HEK293 (cell line): ENCODE results near the gene ARHGEF11.

Experiments
- CTCF ChIA-PET: fragments of 350-600 bp; formaldehyde crosslinking; extraction: SDS; loops from one replicate; lab custom pipeline; 2021; ENCODE audit warnings: antibody characterized with exemption; lab: Yijun Ruan, JAX
- POLR2A ChIA-PET: fragments of 300-600 bp; formaldehyde crosslinking; extraction: SDS; loops from one replicate; lab custom pipeline; 2020; ENCODE audit warnings: antibody characterized with exemption, inconsistent platforms; lab: Yijun Ruan, JAX
- H3K27ac ChIP-seq: fragments of 200-500 bp; sonication (Bioruptor generic); 2 replicates; pipeline ENCODE4 v1.5.1; 2014; ENCODE audit warnings: low read depth, low read length, control low read depth, inconsistent platforms; ENCODE audit errors: extremely low read depth
- H3K36me3 ChIP-seq, 2 experiments: fragments of 200-500 bp in 1 of 2; sonication (Bioruptor generic) in 1 of 2; 1 replicate in 1 of 2; 2 replicates in 1 of 2; pipeline ENCODE4 v1.5.1; 2014 to 2017; ENCODE audit warnings: inconsistent platforms in 2 of 2, low read length in 2 of 2; ENCODE audit not compliant: control insufficient read depth in 2 of 2, insufficient read depth in 1 of 2
- H3K4me1 ChIP-seq: fragments of 200-500 bp; sonication (Bioruptor generic); 2 replicates; pipeline ENCODE4 v1.5.1; 2014; ENCODE audit warnings: mild to moderate bottlenecking, low read length, inconsistent platforms; ENCODE audit not compliant: control insufficient read depth, insufficient read depth
- H3K4me3 ChIP-seq: 2 replicates; pipeline ENCODE4 v1.5.1; 2011; ENCODE audit warnings: low read depth, mild to moderate bottlenecking, control low read depth, low read length, moderate library complexity
- H3K9me3 ChIP-seq: fragments of 200-500 bp; sonication (Bioruptor generic); 2 replicates; pipeline ENCODE4 v1.5.1; 2014; ENCODE audit warnings: low read depth, low read length, inconsistent platforms; ENCODE audit not compliant: control insufficient read depth, insufficient read depth
- BCL11A ChIP-seq: fragments of 450-650 bp; formaldehyde crosslinking; IDR thresholded peaks from 2 replicates; pipeline ENCODE4 v1.5.1; 2016; ENCODE audit warnings: low read depth, missing biosample characterization, missing genetic modification characterization
- GLI4 ChIP-seq: fragments of 450-650 bp; formaldehyde crosslinking; IDR thresholded peaks from 2 replicates; pipeline ENCODE4 v1.5.1; 2016; ENCODE audit warnings: missing biosample characterization, missing genetic modification characterization
- SCRT1 ChIP-seq: fragments of 450-650 bp; formaldehyde crosslinking; IDR thresholded peaks from 2 replicates; pipeline ENCODE4 v1.5.1; 2016; ENCODE audit warnings: missing biosample characterization, missing genetic modification characterization, borderline replicate concordance
- SP7 ChIP-seq: fragments of 450-650 bp; formaldehyde crosslinking; IDR thresholded peaks from 2 replicates; pipeline ENCODE4 v1.5.1; 2016; ENCODE audit warnings: missing biosample characterization, missing genetic modification characterization
- TCF7L2 ChIP-seq: IDR thresholded peaks from 2 replicates; pipeline ENCODE4 v1.6.1; 2011; ENCODE audit warnings: low read depth, mild to moderate bottlenecking, inconsistent platforms, low read length, moderate library complexity, borderline replicate concordance
- YY2 ChIP-seq: fragments of 450-650 bp; formaldehyde crosslinking; IDR thresholded peaks from 2 replicates; pipeline ENCODE4 v1.5.1; 2016; ENCODE audit warnings: missing biosample characterization, missing genetic modification characterization
- ZEB2 ChIP-seq: fragments of 450-650 bp; formaldehyde crosslinking; IDR thresholded peaks from 2 replicates; pipeline ENCODE4 v1.5.1; 2016; ENCODE audit warnings: missing biosample characterization, missing genetic modification characterization
- ZFHX2 ChIP-seq: fragments of 450-650 bp; formaldehyde crosslinking; conservative IDR thresholded peaks from 2 replicates; pipeline ENCODE4 v1.5.1; 2016; ENCODE audit warnings: missing biosample characterization, missing genetic modification characterization
- ZNF10 ChIP-seq: fragments of 450-650 bp; formaldehyde crosslinking; IDR thresholded peaks from 2 replicates; pipeline ENCODE4 v1.5.1; 2017; ENCODE audit warnings: missing biosample characterization, missing genetic modification characterization
- ZNF133 ChIP-seq: fragments of 450-650 bp; formaldehyde crosslinking; IDR thresholded peaks from 2 replicates; pipeline ENCODE4 v1.5.1; 2016; ENCODE audit warnings: missing biosample characterization, missing genetic modification characterization
- ZNF221 ChIP-seq: fragments of 450-650 bp; formaldehyde crosslinking; IDR thresholded peaks from 2 replicates; pipeline ENCODE4 v1.5.1; 2017; ENCODE audit warnings: missing biosample characterization, missing genetic modification characterization, borderline replicate concordance
- ZNF23 ChIP-seq: fragments of 450-650 bp; formaldehyde crosslinking; IDR thresholded peaks from 2 replicates; pipeline ENCODE4 v1.5.1; 2016; ENCODE audit warnings: missing biosample characterization, missing genetic modification characterization, borderline replicate concordance
- ZNF473 ChIP-seq: fragments of 450-650 bp; formaldehyde crosslinking; IDR thresholded peaks from 2 replicates; pipeline ENCODE4 v1.5.1; 2017; ENCODE audit warnings: missing biosample characterization, missing genetic modification characterization
- ZNF660 ChIP-seq: fragments of 450-650 bp; IDR thresholded peaks from 2 replicates; pipeline ENCODE4 v1.5.1; 2018; ENCODE audit warnings: missing biosample characterization, mild to moderate bottlenecking, missing genetic modification characterization
- ZNF707 ChIP-seq: fragments of 450-650 bp; formaldehyde crosslinking; IDR thresholded peaks from 2 replicates; pipeline ENCODE4 v1.5.1; 2016; ENCODE audit warnings: missing biosample characterization, missing genetic modification characterization
- ZNF777 ChIP-seq: fragments of 450-650 bp; formaldehyde crosslinking; IDR thresholded peaks from 2 replicates; pipeline ENCODE4 v1.5.1; 2017; ENCODE audit warnings: missing biosample characterization, missing genetic modification characterization, borderline replicate concordance
- ZNF792 ChIP-seq: fragments of 450-650 bp; formaldehyde crosslinking; IDR thresholded peaks from 2 replicates; pipeline ENCODE4 v1.5.1; 2016; ENCODE audit warnings: missing biosample characterization, missing genetic modification characterization
- ZNF837 ChIP-seq: fragments of 450-650 bp; formaldehyde crosslinking; IDR thresholded peaks from 2 replicates; pipeline ENCODE4 v1.5.1; 2016; ENCODE audit warnings: missing biosample characterization, missing genetic modification characterization
- ZSCAN23 ChIP-seq: fragments of 450-650 bp; formaldehyde crosslinking; IDR thresholded peaks from 2 replicates; pipeline ENCODE4 v1.5.1; 2016; ENCODE audit warnings: missing biosample characterization, missing genetic modification characterization
- TF ChIP-seq, protein P1 (sequence below): fragments of 450-650 bp; formaldehyde crosslinking; IDR thresholded peaks from 2 replicates; pipeline ENCODE4 v1.5.1; 2016; ENCODE audit warnings: missing biosample characterization, missing genetic modification characterization
- TF ChIP-seq, protein P2 (sequence below): fragments of 450-650 bp; formaldehyde crosslinking; IDR thresholded peaks from 2 replicates; pipeline ENCODE4 v1.5.1; 2017; ENCODE audit warnings: missing biosample characterization, missing genetic modification characterization
- TF ChIP-seq, protein P3 (sequence below): fragments of 450-650 bp; formaldehyde crosslinking; conservative IDR thresholded peaks from 2 replicates; pipeline ENCODE4 v1.5.1; 2016; ENCODE audit warnings: low read depth, missing biosample characterization, missing genetic modification characterization

Gene ARHGEF11

DNA sequence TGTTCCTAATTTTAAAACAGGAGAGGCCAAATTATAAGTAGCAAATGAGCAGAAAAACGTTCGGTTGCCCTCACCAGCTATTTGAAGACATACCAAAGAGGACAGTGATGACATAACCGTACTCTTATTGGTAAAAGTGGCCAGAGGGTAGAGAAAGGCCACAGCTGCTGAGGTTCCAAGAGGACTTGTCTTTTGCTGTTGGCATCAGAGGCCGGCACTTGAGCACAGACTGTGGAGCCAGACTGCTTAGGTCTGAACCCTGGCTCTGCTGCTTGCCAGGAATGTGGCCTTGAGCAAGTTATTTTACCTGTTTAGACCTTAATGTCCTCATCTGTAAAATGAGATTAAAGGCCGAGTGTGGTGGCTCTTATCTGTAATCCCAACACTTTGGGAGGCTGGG, 39.2 kb upstream of the ARHGEF11 start:
- no peaks in the 10 kb centered on the region for H3K4me1 ChIP-seq
- no peaks in the 10 kb centered on the region for H3K36me3 ChIP-seq
- no peaks in the 10 kb centered on the region for H3K9me3 ChIP-seq
- TF ChIP-seq, protein P1, sequence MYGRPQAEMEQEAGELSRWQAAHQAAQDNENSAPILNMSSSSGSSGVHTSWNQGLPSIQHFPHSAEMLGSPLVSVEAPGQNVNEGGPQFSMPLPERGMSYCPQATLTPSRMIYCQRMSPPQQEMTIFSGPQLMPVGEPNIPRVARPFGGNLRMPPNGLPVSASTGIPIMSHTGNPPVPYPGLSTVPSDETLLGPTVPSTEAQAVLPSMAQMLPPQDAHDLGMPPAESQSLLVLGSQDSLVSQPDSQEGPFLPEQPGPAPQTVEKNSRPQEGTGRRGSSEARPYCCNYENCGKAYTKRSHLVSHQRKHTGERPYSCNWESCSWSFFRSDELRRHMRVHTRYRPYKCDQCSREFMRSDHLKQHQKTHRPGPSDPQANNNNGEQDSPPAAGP (tag by site-specific recombination): no peak
- TF ChIP-seq GLI4 (tag by site-specific recombination): no peak
- TF ChIP-seq ZEB2 (tag by site-specific recombination): no peak
- TF ChIP-seq ZNF23 (tag by site-specific recombination): no peak
- no peak for TF ChIP-seq BCL11A (tag by site-specific recombination)
- TF ChIP-seq ZNF707: no peak
- TF ChIP-seq ZNF10 (tag by site-specific recombination): no peak
- TF ChIP-seq ZNF777 (tag by site-specific recombination): no peak
- H3K27ac ChIP-seq: no peak overlapping the region
- CTCF ChIA-PET: interaction anchor here (0.8 to 7.7 kb wide), 2 partner anchors 70 to 165 kb away, joined by 3 to 288 read pairs; no protein-coding TSS in a partner anchor
- POLR2A ChIA-PET: no interaction called here
- H3K4me3 ChIP-seq: no peak overlapping the region

DNA sequence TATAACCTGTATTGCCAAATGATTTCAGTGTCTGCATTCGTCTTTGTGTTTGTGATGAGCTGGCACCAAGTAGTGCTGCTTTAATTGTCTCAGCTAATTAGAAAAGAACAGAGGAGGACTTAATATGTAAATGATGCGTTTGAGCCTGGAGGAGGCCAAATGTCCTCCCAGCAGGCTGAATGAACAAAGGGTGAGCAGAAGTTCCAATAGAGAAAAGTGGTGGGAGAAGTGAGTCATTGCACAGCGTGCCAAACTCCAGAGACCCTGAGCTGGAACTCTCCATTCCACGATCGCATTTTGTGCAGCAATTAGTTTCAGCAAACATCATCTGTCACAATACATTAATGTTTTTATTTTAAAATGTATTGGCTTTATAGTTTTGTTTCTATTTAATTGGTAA, 36.2 kb upstream of the ARHGEF11 start:
- Histone ChIP-seq H3K36me3 (no peaks in the 10 kb centered on the region), H3K9me3 (no peaks in the 10 kb centered on the region), H3K4me1 (no peaks in the 10 kb centered on the region), H3K27ac (no peak overlapping the region), H3K4me3 (no peak overlapping the region)
- POLR2A ChIA-PET: no interaction called here
- TF ChIP-seq ZNF837 (no peak), ZSCAN23 (tag by site-specific recombination) (no peak), ZNF660 (tag by site-specific recombination) (no peak), TCF7L2 (no peak), ZFHX2 (no peak), BCL11A (tag by site-specific recombination) (no peak), ZNF792 (tag by site-specific recombination) (no peak), SP7 (tag by site-specific recombination) (no peak), SCRT1 (tag by site-specific recombination) (no peak), GLI4 (tag by site-specific recombination) (no peak), YY2 (no peak), ZNF133 (tag by site-specific recombination) (no peak), ZNF473 (no peak), ZNF221 (no peak)
- TF ChIP-seq, protein P2, sequence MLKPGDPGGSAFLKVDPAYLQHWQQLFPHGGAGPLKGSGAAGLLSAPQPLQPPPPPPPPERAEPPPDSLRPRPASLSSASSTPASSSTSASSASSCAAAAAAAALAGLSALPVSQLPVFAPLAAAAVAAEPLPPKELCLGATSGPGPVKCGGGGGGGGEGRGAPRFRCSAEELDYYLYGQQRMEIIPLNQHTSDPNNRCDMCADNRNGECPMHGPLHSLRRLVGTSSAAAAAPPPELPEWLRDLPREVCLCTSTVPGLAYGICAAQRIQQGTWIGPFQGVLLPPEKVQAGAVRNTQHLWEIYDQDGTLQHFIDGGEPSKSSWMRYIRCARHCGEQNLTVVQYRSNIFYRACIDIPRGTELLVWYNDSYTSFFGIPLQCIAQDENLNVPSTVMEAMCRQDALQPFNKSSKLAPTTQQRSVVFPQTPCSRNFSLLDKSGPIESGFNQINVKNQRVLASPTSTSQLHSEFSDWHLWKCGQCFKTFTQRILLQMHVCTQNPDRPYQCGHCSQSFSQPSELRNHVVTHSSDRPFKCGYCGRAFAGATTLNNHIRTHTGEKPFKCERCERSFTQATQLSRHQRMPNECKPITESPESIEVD: no peak
- TF ChIP-seq, protein P3, sequence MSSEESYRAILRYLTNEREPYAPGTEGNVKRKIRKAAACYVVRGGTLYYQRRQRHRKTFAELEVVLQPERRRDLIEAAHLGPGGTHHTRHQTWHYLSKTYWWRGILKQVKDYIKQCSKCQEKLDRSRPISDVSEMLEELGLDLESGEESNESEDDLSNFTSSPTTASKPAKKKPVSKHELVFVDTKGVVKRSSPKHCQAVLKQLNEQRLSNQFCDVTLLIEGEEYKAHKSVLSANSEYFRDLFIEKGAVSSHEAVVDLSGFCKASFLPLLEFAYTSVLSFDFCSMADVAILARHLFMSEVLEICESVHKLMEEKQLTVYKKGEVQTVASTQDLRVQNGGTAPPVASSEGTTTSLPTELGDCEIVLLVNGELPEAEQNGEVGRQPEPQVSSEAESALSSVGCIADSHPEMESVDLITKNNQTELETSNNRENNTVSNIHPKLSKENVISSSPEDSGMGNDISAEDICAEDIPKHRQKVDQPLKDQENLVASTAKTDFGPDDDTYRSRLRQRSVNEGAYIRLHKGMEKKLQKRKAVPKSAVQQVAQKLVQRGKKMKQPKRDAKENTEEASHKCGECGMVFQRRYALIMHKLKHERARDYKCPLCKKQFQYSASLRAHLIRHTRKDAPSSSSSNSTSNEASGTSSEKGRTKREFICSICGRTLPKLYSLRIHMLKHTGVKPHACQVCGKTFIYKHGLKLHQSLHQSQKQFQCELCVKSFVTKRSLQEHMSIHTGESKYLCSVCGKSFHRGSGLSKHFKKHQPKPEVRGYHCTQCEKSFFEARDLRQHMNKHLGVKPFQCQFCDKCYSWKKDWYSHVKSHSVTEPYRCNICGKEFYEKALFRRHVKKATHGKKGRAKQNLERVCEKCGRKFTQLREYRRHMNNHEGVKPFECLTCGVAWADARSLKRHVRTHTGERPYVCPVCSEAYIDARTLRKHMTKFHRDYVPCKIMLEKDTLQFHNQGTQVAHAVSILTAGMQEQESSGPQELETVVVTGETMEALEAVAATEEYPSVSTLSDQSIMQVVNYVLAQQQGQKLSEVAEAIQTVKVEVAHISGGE (tag by site-specific recombination): no peak
- CTCF ChIA-PET: interaction anchor here (2.4 to 3.3 kb wide), 2 partner anchors 8 to 74 kb away, joined by 16 to 29 read pairs; no protein-coding TSS in a partner anchor
